Mesothelial cell of epicardium (in vitro differentiated cells): ENCODE data around the gene DNAJC17. TPM values are rescaled to one million over a fixed set of nuclear protein-coding genes. Genes with fewer than 3 reads are reported as not detected.

Source experiments
- DNase-seq, 2 experiments: peaks; one replicate each; pipeline ENCODE4 v3.0.0; 2021; ENCODE audit warnings: low spot score in 2 of 2; ENCODE audit not compliant: unreplicated experiment in 2 of 2
- H3K27ac Mint-ChIP-seq: 2 replicates; pipeline ENCODE4 v1.8.0; 2021; ENCODE audit warnings: mixed read lengths
- H3K27me3 Mint-ChIP-seq: 2 replicates; pipeline ENCODE4 v1.8.0; 2021; ENCODE audit warnings: low read depth, mixed read lengths
- H3K36me3 Mint-ChIP-seq: 2 replicates; pipeline ENCODE4 v1.8.0; 2021; ENCODE audit warnings: mixed read lengths
- H3K4me1 Mint-ChIP-seq: 2 replicates; pipeline ENCODE4 v1.8.0; 2021; ENCODE audit warnings: mixed read lengths
- H3K4me3 Mint-ChIP-seq: 2 replicates; pipeline ENCODE4 v1.8.0; 2021; ENCODE audit warnings: mild to moderate bottlenecking, moderate library complexity, mixed read lengths
- H3K9me3 Mint-ChIP-seq: 2 replicates; pipeline ENCODE4 v1.8.0; 2021; ENCODE audit warnings: mixed read lengths
- CTCF ChIP-seq: fragments of 200-600 bp; sonication (generic); IDR thresholded peaks from one replicate; pipeline ENCODE4 v1.5.0; 2021; ENCODE audit warnings: antibody characterized with exemption; ENCODE audit not compliant: unreplicated experiment
- total RNA-seq: library from RNA; stranded (reverse); gene quantifications from 3 replicates; pipeline ENCODE4 v1.2.1, GENCODE V29; 2021

DNAJC17 gene
- total RNA-seq, 1 donor from 2014 or later, result 41.2 TPM

GRCh38 chr15:40746916-40747418, 60.3 kb downstream of the DNAJC17 start:
- Mint-ChIP-seq H3K36me3 (peaks cover 6% of the 10 kb centered on the region), H3K4me3 (no peak overlapping the region), H3K27me3 (no peaks in the 10 kb centered on the region), H3K27ac (no peak overlapping the region), H3K4me1 (no peaks in the 10 kb centered on the region), H3K9me3 (no peaks in the 10 kb centered on the region)
- no peak for TF ChIP-seq CTCF
- no peak for DNase-seq

GRCh38 chr15:40744815-40745152, 62.5 kb downstream of the DNAJC17 start:
- TF ChIP-seq CTCF, result no peak
- H3K9me3 Mint-ChIP-seq, result no peaks in the 10 kb centered on the region
- H3K36me3 Mint-ChIP-seq, result peaks cover 6% of the 10 kb centered on the region
- no peak overlapping the region for H3K27ac Mint-ChIP-seq
- no peak overlapping the region for H3K4me3 Mint-ChIP-seq
- no peaks in the 10 kb centered on the region for H3K4me1 Mint-ChIP-seq
- H3K27me3 Mint-ChIP-seq, result no peaks in the 10 kb centered on the region
- DNase-seq, result no peak

GRCh38 chr15:40743921-40744814, 63.1 kb downstream of the DNAJC17 start:
- TF ChIP-seq CTCF, result no peak
- peaks cover 6% of the 10 kb centered on the region for H3K36me3 Mint-ChIP-seq
- no peak overlapping the region for H3K27ac Mint-ChIP-seq
- H3K4me3 Mint-ChIP-seq, result no peak overlapping the region
- H3K27me3 Mint-ChIP-seq, result no peaks in the 10 kb centered on the region
- no peaks in the 10 kb centered on the region for H3K9me3 Mint-ChIP-seq
- H3K4me1 Mint-ChIP-seq, result no peaks in the 10 kb centered on the region
- no peak for DNase-seq

GRCh38 chr15:40743485-40743901, 63.8 kb downstream of the DNAJC17 start:
- H3K9me3 Mint-ChIP-seq, result no peaks in the 10 kb centered on the region
- H3K4me1 Mint-ChIP-seq, result no peaks in the 10 kb centered on the region
- peaks cover 6% of the 10 kb centered on the region for H3K36me3 Mint-ChIP-seq
- TF ChIP-seq CTCF, result no peak
- no peak overlapping the region for H3K4me3 Mint-ChIP-seq
- H3K27me3 Mint-ChIP-seq, result no peaks in the 10 kb centered on the region
- no peak for DNase-seq
- no peak overlapping the region for H3K27ac Mint-ChIP-seq

- no peaks in the 10 kb centered on the region for H3K4me1 Mint-ChIP-seq
- no peak for DNase-seq
- no peak for TF ChIP-seq CTCF
- no peak overlapping the region for H3K4me3 Mint-ChIP-seq
- H3K36me3 Mint-ChIP-seq, result peaks cover 9% of the 10 kb centered on the region
- no peak overlapping the region for H3K27ac Mint-ChIP-seq
- no peaks in the 10 kb centered on the region for H3K9me3 Mint-ChIP-seq
- H3K27me3 Mint-ChIP-seq, result no peaks in the 10 kb centered on the region
These were observed 67.4 kb downstream of the DNAJC17 start for GRCh38 chr15:40739854-40740253.
